Measurements from ENCODE around the gene SIN3B.

GRCh38 chr19:16880884-16881554 lies 51.8 kb downstream of the SIN3B start:
- TF ChIP-seq CTCF (IDR thresholded peaks at IDR 0.05; ENCODE audit: insufficient read depth, low read length, poor library complexity, severe bottlenecking) (no peak), EZH2phosphoT487 (conservative IDR thresholded peaks at IDR 0.05; ENCODE audit: low read length) (no peak)

Measured in SU-DHL-6 (cell line).